ENCODE data around the gene ETNK2.

Gene ETNK2

GRCh38 chr1:204085876-204086275 lies 66.0 kb downstream of the ETNK2 start:
- no peak for DNase-seq

- DNase-seq: peak in 41 of 56 donors; percentile 13 to 77 (median 48)
Observed at GRCh38 chr1:204084247-204084772, 67.5 kb downstream of the ETNK2 start.

- no peak for DNase-seq
Observed at GRCh38 chr1:204083491-204083890, 68.4 kb downstream of the ETNK2 start.

- DNase-seq: no peak
Observed at GRCh38 chr1:204081791-204082513, 69.9 kb downstream of the ETNK2 start.

- no peak for DNase-seq
Observed at GRCh38 chr1:204081164-204081790, 70.6 kb downstream of the ETNK2 start.

All from nucleus accumbens (tissue), 56 donors.